HG02678 (cell line): ENCODE data around the gene IL15.
"Not testable (repeated sequence)": the region's sequence is repeated elsewhere in the genome, so short reads cannot be mapped to it uniquely, and the experiment has no call there.

Source experiments
- ATAC-seq: cut with Tn5 transposase; IDR thresholded peaks from one replicate; pipeline ENCODE4 v1.9.1; 2021; ENCODE audit warnings: mild to moderate bottlenecking, moderate library complexity; ENCODE audit not compliant: unreplicated experiment

Gene IL15

DNA sequence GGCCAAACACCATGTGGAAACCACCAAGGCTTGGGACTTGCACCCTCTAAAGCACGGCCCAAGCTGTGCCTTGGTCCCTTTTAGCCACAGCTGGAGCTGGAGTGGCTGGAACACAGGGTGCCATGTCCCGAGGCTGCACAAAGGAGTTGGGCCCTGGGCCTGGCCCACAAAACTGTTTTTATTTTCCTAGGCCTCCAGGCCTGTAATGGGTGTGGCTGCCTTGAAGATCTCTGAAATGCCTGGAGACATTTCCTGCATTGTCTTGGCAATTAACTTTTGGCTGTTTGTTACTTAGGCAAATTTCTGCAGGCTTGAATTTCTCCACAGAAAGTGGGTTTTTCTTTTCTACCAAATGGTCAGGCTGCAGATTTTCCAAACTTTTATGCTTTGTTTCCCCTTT, 55.7 kb downstream of the IL15 start:
- no peak for ATAC-seq

DNA sequence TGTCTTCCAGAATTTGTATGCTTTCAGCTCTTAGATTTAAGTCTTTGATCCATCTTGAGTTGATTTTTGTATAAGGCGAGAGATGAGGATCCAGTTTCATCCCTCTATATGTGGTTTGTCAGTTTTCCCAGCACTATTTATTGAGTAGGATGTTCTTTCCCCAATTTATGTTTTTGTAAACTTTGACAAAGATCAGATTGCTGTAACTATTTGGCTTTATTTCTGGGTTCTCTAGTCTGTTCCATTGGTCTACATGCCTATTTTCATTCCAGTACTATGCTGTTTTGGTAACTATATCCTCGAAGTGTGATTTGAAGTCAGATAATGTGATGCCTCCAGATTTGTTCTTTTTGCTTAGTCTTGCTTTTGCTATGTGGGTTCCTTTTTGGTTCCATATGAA, 60.7 kb downstream of the IL15 start:
- ATAC-seq = no peak

DNA sequence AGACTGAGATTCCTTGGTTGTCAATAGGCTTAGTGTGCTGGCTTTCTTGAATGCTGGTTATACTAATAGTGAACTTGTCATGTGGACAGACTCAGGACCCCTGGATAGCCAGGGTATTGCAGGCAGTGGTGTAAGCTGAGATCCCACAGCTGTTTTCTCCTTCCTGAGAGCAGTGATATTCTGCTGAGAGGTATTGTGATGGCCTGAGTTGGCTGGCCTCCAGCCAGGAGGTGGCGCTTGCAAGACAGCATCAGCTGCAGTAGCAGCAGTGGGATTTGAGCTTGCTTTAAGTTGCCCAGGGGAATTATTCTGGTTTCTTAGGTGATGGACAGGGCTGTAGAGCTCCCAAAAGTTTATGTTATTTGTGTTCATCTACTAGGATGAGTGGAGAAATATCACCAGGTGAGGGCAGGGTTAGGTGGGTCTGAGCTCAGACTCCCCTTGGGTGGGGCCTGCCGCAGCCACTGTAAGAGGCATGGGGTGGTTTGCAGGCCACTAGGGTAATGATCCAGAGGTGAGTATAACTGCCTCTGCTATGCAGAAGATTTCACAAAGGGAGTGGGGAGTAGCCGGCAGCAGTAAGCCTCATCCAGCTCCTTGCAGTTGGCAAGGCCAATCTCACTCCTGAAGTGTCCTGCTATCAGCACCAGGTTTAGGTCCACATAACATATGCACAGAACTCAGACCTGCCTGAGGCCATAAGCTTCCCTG, 66.2 kb downstream of the IL15 start:
- no peak for ATAC-seq

DNA sequence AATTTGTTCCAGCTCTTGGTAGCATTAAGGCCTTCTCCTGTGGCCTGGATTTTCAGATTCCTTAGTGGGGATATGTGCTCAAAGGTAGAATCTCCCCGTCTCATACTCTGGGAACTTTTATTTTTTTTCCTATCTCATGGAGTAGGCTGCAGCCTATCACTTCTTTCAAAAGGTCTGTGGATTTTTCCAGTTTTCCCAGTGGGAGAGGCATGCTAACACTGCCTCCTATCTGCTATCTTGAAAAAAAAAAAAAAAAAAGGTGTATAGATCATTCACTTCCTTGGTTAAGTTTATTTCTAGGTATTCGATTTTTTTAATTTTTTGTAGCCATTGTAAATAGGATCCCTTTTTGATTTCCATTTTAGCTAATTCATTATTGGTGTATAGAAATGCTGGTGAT, 67.1 kb downstream of the IL15 start:
- ATAC-seq = no peak

DNA sequence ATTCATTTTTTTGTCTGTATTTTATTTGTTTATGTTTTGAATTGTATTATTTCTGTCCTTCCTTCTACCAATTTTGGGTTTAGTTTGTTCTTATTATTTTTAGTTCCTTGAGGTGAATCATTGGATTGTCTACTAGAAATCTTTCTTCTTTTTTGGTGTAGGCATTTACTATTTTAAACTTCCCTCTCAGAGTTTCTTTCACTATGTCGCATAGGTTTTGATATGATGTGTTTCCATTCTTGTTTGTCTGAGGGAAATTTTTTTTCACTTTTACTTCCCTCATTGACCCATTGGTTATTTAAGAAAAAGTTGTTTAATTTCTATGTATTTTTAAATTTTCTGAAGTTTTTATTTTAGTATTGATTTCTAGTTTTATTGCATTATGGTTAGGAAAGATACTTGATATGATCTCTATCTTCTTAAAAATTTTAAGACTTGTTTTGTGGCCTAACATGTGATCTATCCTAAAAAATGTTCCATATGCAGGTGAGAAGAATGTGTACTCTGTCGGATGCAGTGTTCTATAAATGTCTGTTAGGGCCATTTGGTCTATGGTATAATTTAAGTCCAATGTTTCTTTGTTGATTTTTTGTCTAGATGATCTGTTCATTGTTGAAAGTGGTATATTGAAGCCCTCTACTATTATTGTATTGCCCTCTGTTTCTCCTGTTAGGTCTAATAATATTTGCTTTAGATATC, 68.8 kb downstream of the IL15 start:
- peak; percentile 76 for ATAC-seq

DNA sequence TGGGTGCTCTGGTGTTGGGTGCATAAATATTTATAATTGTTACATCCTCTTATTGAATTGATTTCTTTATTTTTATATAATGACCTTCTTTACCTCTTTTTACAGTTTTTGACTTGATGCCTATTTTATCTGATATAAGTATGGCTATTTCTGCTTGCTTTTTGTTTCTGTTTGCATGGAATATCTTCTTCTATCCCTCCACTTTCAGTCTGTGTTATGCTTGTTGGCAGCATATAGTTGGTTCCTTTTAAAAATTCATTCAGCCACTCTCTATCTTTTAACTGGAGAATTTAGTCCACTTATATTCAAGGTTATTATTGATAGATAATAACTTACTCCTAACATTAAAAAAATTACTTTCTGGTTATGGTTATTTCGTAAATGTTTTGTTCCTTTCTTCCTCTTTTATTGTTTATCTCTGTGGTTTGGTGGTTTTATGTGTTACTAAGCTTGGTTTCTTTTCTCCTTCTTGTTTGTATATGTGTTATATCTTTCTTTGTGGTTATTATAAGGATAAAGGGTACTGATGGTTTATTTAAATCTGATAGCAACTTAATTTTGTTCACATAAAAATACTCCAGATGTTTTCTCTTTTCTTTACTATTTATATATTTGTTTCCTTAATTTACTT, 69.5 kb downstream of the IL15 start:
- peak; percentile 51 for ATAC-seq

DNA sequence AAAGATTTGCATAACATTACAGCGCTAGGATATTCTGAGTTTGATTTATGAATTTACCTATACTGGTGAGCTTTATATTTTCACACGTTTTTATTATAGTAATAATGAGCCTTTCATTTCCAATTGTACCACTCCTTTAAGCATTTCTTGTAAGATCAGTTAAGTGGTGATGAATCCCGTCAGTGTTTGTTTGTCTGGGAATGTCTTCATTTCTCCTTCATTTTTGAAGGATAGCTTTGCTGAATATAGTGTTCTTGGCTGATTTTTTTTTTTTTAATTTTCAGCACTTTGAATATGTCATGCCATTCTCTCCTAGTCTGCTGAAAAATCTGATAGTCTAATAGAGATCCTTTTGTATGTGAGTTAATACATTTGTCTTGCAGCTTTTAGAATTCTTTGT, 70.1 kb downstream of the IL15 start:
- peak; percentile 1 for ATAC-seq

DNA sequence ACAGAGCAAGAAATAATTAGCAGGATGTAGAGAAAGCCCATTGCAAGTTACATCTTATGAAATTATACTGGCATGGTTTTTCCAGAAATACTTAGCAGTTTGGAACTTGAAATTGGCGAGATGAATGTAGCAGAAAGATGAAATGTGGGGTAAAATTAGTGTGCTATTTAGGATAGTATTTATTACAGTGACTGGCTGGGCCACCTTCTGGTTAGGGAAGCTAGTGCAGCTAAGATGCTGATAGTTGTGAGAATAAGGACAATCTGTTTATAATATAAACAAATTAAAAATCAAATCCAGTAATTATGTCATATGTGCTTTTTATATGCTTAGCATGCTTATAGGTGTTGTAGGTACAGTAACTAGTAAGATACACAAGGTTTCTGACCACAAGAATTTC, 74.8 kb downstream of the IL15 start:
- ATAC-seq = peak; percentile 62

DNA sequence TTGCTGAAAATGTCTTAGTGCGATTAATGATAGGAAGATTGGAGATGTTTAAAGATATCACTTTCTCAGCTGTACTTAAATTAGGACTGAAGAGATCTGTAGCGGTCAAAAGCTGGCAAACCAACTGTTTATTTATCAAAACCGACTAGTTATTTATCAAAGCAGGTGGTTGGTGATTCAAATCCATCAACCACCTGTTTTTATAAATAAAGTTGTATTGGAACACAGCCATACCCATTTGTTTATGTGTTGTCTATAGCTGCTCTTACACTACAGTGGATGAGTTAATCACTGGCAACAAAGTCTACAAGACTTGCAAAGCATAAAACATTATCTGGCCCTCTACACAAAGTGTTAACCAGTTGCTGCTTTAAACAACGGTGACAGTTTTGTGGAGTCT, 76.8 kb downstream of the IL15 start:
- no peak for ATAC-seq

DNA sequence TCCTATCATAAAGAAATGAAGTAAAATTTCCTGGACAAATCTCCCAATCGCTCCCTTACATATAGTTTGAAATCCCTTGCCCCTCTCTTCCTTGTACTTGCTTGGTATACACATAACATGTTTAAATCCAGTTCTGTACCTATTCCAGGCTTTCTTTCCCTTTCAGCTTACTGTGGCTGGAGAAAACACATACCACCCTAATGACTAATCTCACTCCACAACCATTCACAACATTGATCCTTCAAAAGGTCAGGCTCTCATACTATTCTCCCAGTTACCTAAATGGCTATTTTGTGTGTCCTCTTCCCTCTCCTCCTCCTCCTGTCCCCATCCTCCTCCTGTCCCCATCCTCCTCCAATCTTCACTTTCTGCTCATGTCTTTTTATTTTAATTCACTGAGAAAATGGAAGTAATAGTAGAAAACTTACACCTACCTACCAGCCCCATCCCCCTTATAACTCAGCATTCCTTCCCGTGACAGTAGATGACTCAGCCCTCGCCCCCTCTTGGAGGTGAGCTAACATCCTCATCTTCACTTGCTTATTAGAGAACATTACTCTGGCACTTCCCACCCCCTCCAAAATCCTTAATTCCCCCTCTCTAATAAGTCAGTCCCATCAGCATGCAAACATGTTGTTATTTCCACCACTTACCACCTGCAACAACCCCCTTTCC, 77.5 kb downstream of the IL15 start:
- ATAC-seq = no peak

DNA sequence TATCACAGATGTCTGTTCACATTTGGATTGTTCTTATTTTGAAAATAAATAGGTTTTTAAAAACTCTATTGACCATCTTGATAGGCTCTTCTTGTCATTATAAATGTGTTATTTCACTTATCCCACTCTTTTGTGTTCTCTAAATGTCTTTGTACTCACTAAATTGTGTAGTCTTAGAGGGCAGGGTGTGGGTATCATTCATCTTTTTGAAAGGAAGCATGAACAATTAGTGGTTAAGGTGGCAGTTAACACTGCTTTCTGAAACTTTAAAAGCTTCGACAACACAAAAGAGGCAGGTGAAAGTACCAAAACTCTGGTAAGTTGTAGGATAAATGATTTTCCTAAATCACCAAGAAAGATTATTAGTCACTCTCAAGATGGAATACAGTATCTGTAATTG, 83.2 kb downstream of the IL15 start:
- no peak for ATAC-seq

DNA sequence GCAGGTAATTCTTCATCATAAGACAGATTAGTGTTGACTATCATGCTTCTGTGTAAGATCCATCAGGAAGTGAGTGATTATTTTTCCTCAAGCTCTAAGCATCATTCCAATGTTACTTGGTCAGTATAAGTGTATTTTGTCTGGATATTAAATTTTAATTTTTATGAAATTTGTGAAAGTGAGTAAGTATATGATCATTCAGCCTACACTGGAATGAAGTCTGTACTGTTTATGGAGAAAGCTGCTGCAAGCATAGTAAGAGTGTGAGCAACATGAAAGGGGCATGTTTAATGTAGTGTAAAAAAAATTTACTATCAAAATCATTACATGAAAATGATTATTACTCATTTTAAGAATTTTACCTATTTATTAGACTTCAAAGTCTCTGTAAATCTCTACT, 84.8 kb downstream of the IL15 start:
- no peak for ATAC-seq

DNA sequence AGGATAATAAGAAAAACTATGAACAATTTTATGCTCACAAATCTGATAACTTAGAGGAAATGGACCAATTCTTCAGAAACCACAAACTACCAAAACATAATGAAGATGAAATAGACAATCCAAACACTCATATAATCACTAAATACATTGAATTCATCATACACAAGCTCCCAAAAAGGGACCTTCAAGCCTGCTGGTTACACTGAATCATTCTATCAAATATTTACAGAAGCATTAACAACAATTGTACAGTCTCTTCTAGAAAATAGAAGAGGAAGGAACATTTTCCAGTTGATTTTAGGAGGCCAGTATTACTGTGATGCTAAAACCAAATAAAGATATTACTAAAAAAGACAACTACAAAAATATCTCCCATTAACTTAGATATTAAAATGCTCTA, 88.3 kb downstream of the IL15 start:
- ATAC-seq = no peak

DNA sequence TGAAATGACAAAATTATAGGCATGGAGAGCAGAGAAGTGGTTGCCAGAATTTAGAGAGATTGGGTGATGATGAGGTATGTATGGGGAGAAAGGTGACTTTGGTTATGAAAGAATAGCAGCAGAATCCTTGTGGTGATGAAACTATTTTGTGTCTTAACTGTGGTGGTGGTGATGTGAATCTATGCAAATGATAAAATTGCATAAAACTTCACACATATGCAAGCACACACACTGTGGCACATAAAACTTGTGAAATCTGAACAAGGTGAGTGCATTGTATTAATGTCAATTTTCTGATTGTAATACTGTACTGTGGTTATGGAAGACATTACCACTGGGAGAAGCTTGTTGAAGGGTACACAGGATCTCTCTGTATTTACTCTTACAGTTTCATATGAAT, 91.0 kb downstream of the IL15 start:
- ATAC-seq = no peak

DNA sequence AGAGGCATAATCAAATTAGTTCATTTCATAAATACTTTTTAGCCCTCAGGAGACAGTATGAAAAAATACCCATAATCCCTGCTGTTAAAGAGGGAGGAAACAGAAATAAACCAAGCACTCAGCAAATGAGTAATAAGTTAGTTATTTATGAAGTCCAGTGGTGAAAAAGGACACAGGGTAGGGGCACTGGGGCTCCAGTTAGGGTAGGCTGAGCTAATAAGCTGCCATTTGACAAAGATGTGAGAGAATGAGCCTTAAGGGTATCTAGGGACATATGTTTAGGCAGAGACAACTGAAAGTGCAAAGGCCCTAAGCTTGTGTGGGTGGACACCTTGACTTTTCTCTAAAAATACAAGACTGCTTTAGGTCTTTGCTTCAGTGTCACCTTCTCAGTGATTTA, 94.4 kb downstream of the IL15 start:
- ATAC-seq = peak; percentile 66

DNA sequence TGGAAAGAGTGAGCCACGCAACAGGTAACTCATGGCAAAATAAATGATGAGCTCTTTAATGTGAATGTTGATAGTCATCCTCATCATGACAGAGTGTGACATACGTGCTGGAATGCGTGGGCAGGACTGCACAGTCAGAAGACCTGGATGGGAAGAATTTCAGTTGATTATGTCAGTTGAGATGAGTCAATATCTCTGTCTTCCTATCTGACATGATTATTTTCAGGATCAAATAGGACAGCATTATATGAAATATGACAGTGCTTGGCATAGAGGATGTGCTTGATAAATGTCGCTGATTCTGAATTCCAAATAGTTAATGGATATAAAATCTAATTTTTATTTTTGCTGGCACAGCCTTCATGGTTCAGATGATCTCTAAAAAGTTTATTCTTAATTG, 95.1 kb downstream of the IL15 start:
- no peak for ATAC-seq

DNA sequence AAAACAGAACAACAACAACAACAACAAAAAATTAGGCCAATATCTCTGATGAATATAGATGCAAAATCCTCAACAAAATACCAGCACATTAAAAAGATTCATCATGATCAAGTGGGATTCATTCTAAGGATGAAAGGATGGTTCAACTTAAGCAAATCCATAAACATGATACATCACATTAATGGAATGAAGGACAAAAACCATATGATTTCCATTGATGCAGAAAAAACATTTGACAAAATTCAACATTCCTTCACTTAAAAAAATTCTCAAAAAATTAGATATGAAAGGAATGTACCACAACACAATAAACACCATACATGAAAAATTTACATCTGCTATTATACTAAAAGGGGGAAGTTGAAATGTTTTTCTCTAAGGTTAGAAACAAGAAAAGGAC, 103.3 kb downstream of the IL15 start:
- ATAC-seq = no peak

DNA sequence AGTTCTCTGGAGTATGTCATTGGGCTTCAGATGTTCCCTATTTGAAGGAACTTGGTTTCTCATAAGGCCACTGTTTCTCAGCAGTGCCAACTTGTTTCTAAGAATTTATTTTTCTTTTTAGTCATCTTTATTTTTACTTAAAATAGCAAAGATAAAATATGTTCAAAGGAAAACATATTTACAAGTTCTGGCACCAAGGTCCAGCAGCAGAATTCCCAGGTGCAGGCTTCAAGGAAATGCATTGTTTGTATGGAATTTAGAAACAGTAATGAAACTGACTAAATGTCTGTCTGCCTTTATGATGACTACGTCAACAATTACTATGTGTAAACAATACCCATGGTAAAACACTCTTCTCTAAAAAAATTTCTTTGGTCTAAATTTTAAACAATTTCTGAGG, 109.6 kb downstream of the IL15 start:
- ATAC-seq = no peak

DNA sequence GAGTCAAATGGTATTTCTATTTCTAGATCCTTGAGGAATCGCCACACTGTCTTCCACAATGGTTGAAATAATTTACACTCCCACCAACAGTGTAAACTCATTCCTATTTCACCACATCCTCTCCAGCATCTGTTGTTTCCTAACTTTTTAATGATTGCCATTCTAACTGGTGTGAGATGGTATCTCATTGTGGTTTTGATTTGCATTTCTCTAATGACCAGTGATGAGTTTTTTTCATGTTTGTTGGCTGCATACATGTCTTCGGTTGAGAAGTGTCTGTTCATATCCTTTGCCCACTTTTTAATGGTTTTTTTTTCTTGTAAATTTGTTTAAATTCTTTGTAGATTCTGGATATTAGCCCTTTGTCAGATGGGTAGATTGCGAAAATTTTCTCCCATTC, 115.4 kb downstream of the IL15 start:
- not testable (repeated sequence) for ATAC-seq

DNA sequence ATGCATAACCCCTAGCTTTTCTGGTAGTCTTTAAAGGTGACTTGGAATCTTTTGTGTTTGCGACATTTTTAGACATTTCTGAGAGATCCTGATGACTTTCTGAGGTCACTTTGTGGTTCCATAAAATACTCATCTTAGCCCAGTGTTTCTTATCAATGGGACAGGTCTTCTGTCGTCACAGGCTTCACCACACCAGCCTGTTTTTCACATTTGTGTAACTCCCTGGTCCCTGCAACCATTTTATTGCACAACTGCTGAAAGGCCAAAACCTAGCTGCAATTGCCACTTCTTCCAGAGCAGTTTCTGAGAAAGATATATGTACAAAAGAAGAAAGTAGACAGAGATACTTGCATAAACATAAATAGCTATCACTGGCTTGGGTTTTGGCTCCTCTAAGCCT, 120.9 kb downstream of the IL15 start:
- ATAC-seq = no peak

DNA sequence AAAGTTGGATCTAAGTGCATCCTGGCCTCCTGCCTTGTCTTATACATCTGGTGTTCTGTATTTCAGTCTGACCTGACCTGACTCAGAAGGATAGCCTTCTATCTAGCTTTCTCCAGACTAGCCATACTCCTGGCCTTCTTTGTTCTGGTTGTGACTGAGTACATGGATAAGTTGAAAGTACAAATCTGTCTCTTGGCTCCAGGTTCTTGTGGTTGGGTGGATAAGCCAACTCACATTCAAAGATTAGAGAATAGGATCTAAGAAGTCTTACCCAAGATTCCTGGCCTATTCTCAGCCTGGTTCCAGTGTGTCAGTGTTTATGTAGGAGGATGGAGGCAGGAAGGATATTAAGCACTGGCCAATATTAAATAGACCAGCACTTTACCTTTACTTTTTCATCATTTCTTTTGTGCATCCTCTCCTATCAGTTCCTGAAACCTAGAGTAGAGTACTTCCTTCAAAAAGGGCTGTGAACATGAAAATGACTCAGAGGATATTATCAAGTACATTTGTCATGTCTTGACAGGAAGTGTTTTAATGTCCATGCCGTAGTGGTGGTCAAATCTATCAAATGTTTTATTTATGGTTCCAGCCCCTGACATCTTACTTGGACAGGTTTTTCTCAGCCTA, 123.5 kb downstream of the IL15 start:
- ATAC-seq = no peak
